ENCODE data around the gene NPDC1.
A peak's percentile ranks its signal among the peaks of the same experiment; 100 is the strongest.

The NPDC1 gene

DNA sequence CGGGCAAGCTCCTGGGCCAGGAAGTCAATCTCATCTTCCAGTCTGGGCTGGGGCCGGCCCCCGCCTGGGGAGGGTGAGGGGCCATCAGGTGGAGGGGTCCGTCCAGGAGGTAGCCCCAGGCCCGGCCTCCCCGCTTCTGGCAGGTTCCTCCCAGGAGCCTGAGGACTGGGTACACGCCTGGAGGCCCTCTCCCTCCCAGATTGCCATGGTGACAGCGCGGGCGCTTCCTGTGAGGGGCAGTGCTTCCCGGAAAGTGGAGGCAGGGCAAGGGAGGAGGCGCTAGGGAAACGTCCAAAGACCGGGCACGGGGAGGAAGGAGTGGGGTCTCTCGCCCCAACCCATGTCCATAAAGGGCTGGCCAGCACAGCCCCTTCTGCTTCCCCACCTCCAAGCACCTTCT, 4.9 kb downstream of the NPDC1 start:
- Histone ChIP-seq H3K27ac (no peak overlapping the region), H3K9ac (ENCODE audit: insufficient read length) (no peak overlapping the region), H3K9me3 (ENCODE audit: low read depth, low read length) (no peaks in the 10 kb centered on the region)

DNA sequence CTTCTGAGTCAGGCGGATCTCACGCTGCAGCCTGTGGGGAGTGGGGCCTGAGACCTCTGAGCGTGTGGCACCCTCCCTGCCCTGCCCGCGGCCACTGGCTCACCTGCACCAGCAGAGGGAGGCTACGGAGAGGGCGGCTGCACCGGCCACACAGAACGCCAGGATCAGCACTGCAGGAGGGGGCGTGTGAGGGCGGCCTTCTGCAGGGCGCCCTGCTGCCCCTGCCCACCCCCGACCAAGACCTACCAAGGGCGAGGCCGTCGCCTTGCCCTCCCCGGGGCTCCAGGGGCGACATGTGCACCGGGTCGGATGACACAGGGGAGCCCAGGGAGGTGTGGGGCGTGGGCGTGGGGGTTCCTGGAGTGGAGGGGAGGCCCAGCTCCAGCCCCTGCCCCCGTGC, 5.4 kb downstream of the NPDC1 start:
- no peak for TF ChIP-seq POLR2AphosphoS5 (IDR thresholded peaks at IDR 0.05; ENCODE audit: borderline replicate concordance, low read depth, low read length)
- no peak overlapping the region for H3K9ac ChIP-seq (ENCODE audit: insufficient read length)
- H3K4me3 ChIP-seq, result peak overlapping the region; percentile 44; the same call in 1 of the 2 replicates

More for the DNA sequence above, 4.9 kb downstream of the NPDC1 start:
- no peak for DNase-seq (ENCODE audit: low read depth, low spot score)
- Histone ChIP-seq H3K36me3 (ENCODE audit: insufficient read depth, low read length) (peaks cover 6% of the 10 kb centered on the region; the same call in 1 of the 2 replicates), H3K4me3 (peak overlapping the region; percentile 44)
- no peak for TF ChIP-seq EZH2 (IDR thresholded peaks at IDR 0.05)
- TF ChIP-seq POLR2AphosphoS5 (IDR thresholded peaks at IDR 0.05; ENCODE audit: borderline replicate concordance, low read depth, low read length), result no peak
- no peak for TF ChIP-seq FOXP2 (optimal IDR thresholded peaks at IDR 0.05; ENCODE audit: control extremely low read depth, extremely low read length, insufficient read depth)

DNA sequence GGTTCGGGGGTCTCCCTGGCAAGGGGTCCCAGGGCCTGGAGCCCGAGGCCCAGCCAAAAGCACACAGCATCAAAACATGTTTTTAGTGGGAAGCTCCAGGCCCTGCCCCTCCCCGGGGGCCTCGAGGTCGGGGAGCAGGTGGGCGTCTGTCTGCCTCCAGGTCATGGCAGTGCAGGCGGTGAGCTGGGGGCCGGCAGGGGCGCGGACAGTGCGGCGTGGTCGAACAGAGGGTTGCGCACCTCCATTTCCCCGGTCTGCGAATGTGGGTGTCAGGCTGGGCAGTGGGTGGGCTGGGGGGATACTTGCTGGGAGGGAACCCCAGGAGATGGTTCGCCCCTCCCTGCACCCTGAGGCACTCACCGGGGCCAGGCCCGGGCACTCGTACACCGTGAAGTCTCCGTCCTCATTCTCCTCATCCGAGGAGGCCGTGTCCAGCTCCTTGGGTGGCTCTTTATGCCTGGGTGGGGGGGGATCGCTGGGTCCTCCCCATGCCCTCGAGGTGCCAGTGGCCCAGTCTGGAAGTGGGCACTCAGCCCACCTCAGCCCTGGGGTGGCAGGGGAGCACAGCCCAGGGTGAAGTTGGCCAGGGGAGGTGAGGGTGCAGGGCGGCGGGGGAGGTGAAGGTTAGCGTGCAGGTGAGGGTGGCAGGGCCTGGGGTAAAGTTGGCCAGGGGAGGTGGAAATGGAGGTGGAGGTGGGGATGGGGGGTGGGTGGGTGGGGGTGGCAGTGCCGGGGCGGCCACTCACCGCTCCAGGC, 6.2 kb downstream of the NPDC1 start:
- no peak for TF ChIP-seq FOXP2 (optimal IDR thresholded peaks at IDR 0.05; ENCODE audit: control extremely low read depth, extremely low read length, insufficient read depth)
- TF ChIP-seq POLR2AphosphoS5 (IDR thresholded peaks at IDR 0.05; ENCODE audit: borderline replicate concordance, low read depth, low read length), result no peak
- no peak for TF ChIP-seq EZH2 (IDR thresholded peaks at IDR 0.05)
- DNase-seq (ENCODE audit: low read depth, low spot score), result no peak
- no peak overlapping the region for H3K4me3 ChIP-seq
- H3K9ac ChIP-seq (ENCODE audit: insufficient read length), result no peak overlapping the region
- H3K27ac ChIP-seq, result no peak overlapping the region
- peaks cover 6% of the 10 kb centered on the region; the same call in 1 of the 2 replicates for H3K36me3 ChIP-seq (ENCODE audit: insufficient read depth, low read length)
- H3K9me3 ChIP-seq (ENCODE audit: low read depth, low read length), result no peaks in the 10 kb centered on the region

More for the DNA sequence above, 5.4 kb downstream of the NPDC1 start:
- DNase-seq (ENCODE audit: low read depth, low spot score), result no peak
- Histone ChIP-seq H3K27ac (no peak overlapping the region), H3K9me3 (ENCODE audit: low read depth, low read length) (no peaks in the 10 kb centered on the region), H3K36me3 (ENCODE audit: insufficient read depth, low read length) (peaks cover 6% of the 10 kb centered on the region; the same call in 1 of the 2 replicates)

DNA sequence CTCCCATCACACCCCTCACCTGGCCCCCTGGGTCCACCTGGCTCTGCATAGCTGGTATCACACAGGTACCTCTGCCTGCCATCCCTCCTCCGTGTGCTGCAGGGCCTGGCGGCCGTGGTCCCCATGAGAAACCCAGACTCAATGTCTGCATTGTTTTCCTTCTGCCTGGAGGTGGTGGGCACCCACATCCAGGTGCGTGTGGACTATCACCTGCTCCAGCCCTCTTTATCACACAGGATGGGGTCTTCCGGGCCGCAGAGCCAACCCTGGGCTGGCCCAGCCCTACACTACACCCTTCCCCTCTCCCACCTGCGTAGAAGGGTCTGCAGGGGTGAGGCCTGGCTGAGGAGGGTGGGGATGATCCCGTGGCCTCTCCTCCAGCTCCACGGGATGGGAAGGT, 7.1 kb downstream of the NPDC1 start:
- Histone ChIP-seq H3K27ac (no peak overlapping the region), H3K4me3 (no peak overlapping the region), H3K9me3 (ENCODE audit: low read depth, low read length) (no peaks in the 10 kb centered on the region), H3K36me3 (ENCODE audit: insufficient read depth, low read length) (peaks cover 6% of the 10 kb centered on the region; the same call in 1 of the 2 replicates), H3K9ac (ENCODE audit: insufficient read length) (no peak overlapping the region)
- TF ChIP-seq POLR2AphosphoS5 (IDR thresholded peaks at IDR 0.05; ENCODE audit: borderline replicate concordance, low read depth, low read length) (no peak), FOXP2 (optimal IDR thresholded peaks at IDR 0.05; ENCODE audit: control extremely low read depth, extremely low read length, insufficient read depth) (no peak), EZH2 (IDR thresholded peaks at IDR 0.05) (no peak)
- DNase-seq (ENCODE audit: low read depth, low spot score), result no peak

DNA sequence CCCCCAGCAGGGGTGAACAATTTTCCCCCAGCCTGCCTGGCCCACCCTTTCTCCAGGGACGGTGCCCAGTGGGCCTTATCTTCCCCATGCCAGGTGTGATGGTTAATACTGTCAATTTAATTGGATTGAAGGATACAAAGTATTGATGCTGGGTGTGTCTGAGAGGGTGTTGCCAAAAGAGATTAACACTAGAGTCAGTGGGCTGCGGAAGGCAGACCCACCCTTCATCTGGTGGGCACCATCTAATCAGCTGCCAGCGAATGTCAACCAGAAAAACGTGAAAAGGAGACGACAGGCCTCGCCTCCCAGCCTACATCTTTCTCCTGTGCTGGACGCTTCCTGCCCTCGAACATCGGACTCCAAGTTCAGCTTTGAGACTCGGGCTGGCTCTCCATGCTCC, 8.5 kb downstream of the NPDC1 start:
- H3K27ac ChIP-seq, result no peak overlapping the region
- TF ChIP-seq POLR2AphosphoS5 (IDR thresholded peaks at IDR 0.05; ENCODE audit: borderline replicate concordance, low read depth, low read length), result no peak
- no peak for TF ChIP-seq FOXP2 (optimal IDR thresholded peaks at IDR 0.05; ENCODE audit: control extremely low read depth, extremely low read length, insufficient read depth)
- no peak for TF ChIP-seq EZH2 (IDR thresholded peaks at IDR 0.05)
- no peak overlapping the region for H3K4me3 ChIP-seq
- no peak overlapping the region for H3K9ac ChIP-seq (ENCODE audit: insufficient read length)
- H3K36me3 ChIP-seq (ENCODE audit: insufficient read depth, low read length), result peaks cover 6% of the 10 kb centered on the region; the same call in 1 of the 2 replicates
- DNase-seq (ENCODE audit: low read depth, low spot score), result no peak
- H3K9me3 ChIP-seq (ENCODE audit: low read depth, low read length), result no peaks in the 10 kb centered on the region

DNA sequence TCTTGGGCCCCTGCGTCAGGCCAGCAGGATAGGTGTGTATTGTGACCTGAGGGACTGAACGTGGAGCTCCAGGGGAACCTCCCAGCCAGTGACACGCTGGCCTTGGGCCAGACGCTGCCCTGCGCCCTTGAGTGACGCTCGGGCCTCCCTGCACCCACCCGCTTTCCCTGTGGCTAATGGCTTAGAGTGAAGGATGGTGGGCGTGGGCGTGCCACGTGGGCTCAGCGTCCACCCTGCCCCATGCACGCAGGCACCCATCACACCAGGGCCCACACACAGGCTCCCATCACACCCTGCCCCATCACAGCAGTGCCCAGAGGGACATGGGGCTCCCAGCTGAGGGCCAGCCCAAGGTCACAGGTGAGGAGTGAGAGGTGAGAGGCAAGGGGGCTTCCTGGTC, 8.9 kb downstream of the NPDC1 start:
- Histone ChIP-seq H3K9ac (ENCODE audit: insufficient read length) (no peak overlapping the region), H3K9me3 (ENCODE audit: low read depth, low read length) (no peaks in the 10 kb centered on the region), H3K4me3 (no peak overlapping the region), H3K27ac (no peak overlapping the region), H3K36me3 (ENCODE audit: insufficient read depth, low read length) (peaks cover 6% of the 10 kb centered on the region; the same call in 1 of the 2 replicates)
- TF ChIP-seq FOXP2 (optimal IDR thresholded peaks at IDR 0.05; ENCODE audit: control extremely low read depth, extremely low read length, insufficient read depth) (no peak), POLR2AphosphoS5 (IDR thresholded peaks at IDR 0.05; ENCODE audit: borderline replicate concordance, low read depth, low read length) (no peak), EZH2 (IDR thresholded peaks at IDR 0.05) (no peak)
- no peak for DNase-seq (ENCODE audit: low read depth, low spot score)

DNA sequence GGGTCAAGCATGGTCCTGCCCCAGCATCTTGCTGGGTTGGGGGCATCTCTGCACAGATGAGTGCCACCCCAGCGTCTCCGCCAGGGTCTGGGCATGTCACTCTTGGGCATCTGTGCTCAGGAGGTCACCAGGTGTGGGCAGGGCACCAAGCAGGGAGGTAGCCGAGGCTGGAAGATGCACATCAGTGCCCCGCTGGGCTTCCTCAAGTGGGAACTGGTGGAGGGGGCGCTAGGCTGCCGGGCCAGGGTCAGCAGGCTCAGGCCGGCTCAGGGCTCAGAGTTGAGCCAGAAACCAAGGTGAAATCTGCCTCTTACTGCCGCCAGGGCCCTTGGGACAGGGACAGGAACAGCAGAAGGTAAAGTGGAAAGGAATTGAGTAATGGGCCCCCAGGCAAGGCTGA, 10.0 kb downstream of the NPDC1 start:
- H3K36me3 ChIP-seq (ENCODE audit: insufficient read depth, low read length), result peaks cover 6% of the 10 kb centered on the region; the same call in 1 of the 2 replicates
- H3K4me3 ChIP-seq, result no peak overlapping the region
- no peak for DNase-seq (ENCODE audit: low read depth, low spot score)
- no peak overlapping the region for H3K9ac ChIP-seq (ENCODE audit: insufficient read length)
- TF ChIP-seq POLR2AphosphoS5 (IDR thresholded peaks at IDR 0.05; ENCODE audit: borderline replicate concordance, low read depth, low read length) (no peak), FOXP2 (optimal IDR thresholded peaks at IDR 0.05; ENCODE audit: control extremely low read depth, extremely low read length, insufficient read depth) (no peak), EZH2 (IDR thresholded peaks at IDR 0.05) (no peak)
- no peak overlapping the region for H3K27ac ChIP-seq
- H3K9me3 ChIP-seq (ENCODE audit: low read depth, low read length), result no peaks in the 10 kb centered on the region

DNA sequence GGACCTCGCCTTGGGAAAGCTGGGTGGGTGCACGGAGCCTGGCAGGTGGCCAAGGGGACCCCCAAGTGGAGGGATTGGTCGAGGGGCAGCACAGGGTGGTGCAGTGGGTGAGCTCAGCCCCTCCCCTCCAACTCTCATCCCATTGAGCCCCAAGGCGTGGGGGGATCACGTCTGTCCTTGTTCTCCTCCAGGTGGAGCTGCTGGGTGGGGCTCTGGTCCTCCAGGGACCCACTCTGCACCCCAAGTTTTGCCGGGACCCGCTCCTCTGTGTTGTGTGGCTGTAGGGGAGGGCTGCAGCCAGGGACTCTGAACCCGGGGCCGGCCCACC, 10.5 kb downstream of the NPDC1 start:
- TF ChIP-seq FOXP2 (optimal IDR thresholded peaks at IDR 0.05; ENCODE audit: control extremely low read depth, extremely low read length, insufficient read depth), result no peak
- TF ChIP-seq EZH2 (IDR thresholded peaks at IDR 0.05), result no peak
- TF ChIP-seq POLR2AphosphoS5 (IDR thresholded peaks at IDR 0.05; ENCODE audit: borderline replicate concordance, low read depth, low read length), result no peak
- H3K9me3 ChIP-seq (ENCODE audit: low read depth, low read length), result no peaks in the 10 kb centered on the region
- H3K27ac ChIP-seq, result no peak overlapping the region
- peaks cover 6% of the 10 kb centered on the region; the same call in 1 of the 2 replicates for H3K36me3 ChIP-seq (ENCODE audit: insufficient read depth, low read length)
- no peak overlapping the region for H3K9ac ChIP-seq (ENCODE audit: insufficient read length)
- no peak for DNase-seq (ENCODE audit: low read depth, low spot score)
- H3K4me3 ChIP-seq, result no peak overlapping the region

Measured in SK-N-MC (cell line).